Activated CD4-positive, alpha-beta memory T cell treated with anti-CD3 and anti-CD28 coated beads, Interleukin-2, amount 10 ng/mL, durations not matched to agents 7 days and 5 days (primary cell): ENCODE data around the gene BCS1L. TPM values are rescaled to one million over a fixed set of nuclear protein-coding genes. Genes with fewer than 3 reads are reported as not detected.
"Not testable (repeated sequence)": the region's sequence is repeated elsewhere in the genome, so short reads cannot be mapped to it uniquely, and the experiment has no call there.

Experiments used
- CTCF ChIA-PET: fragments of 350-600 bp; sonication (Branson Sonifier 250); formaldehyde crosslinking; loops from one replicate; lab custom pipeline; 2021; ENCODE audit warnings: antibody characterized with exemption, inconsistent platforms; lab: Charles Lee
- POLR2A ChIA-PET: fragments of 350-600 bp; sonication (Branson Sonifier 250); formaldehyde crosslinking; loops from one replicate; lab custom pipeline; 2021; ENCODE audit warnings: antibody characterized with exemption; lab: Charles Lee
- DNase-seq: peaks from one replicate; pipeline ENCODE4 v3.0.0-alpha.2; 2020
- H3K27ac Mint-ChIP-seq: one replicate; pipeline ENCODE4 v1.8.0; 2021; ENCODE audit warnings: mild to moderate bottlenecking, mixed read lengths
- H3K27me3 Mint-ChIP-seq: one replicate; pipeline ENCODE4 v1.8.0; 2021; ENCODE audit warnings: mixed read lengths
- H3K36me3 Mint-ChIP-seq: one replicate; pipeline ENCODE4 v1.8.0; 2021; ENCODE audit warnings: low read depth, mixed read lengths
- H3K4me1 Mint-ChIP-seq: one replicate; pipeline ENCODE4 v1.8.0; 2021; ENCODE audit warnings: mixed read lengths
- H3K4me3 Mint-ChIP-seq: one replicate; pipeline ENCODE4 v1.8.0; 2021; ENCODE audit warnings: mild to moderate bottlenecking, mixed read lengths
- H3K9me3 Mint-ChIP-seq: one replicate; pipeline ENCODE4 v1.8.0; 2021; ENCODE audit warnings: mixed read lengths
- total RNA-seq, 2 experiments: library from RNA; stranded (reverse); gene quantifications; one replicate each; pipeline ENCODE4 v1.2.3, GENCODE V29; 2021

BCS1L gene
- total RNA-seq, 2 experiments from 2014 or later, result 35.0 to 39.8 TPM

GRCh38 chr2:218663901-218664300 is 4.4 kb downstream of the BCS1L start:
- POLR2A ChIA-PET, result no interaction called here
- CTCF ChIA-PET, result no interaction called here
- H3K27me3 Mint-ChIP-seq, result no peaks in the 10 kb centered on the region
- peaks cover 21% of the 10 kb centered on the region for H3K4me1 Mint-ChIP-seq
- no peaks in the 10 kb centered on the region for H3K9me3 Mint-ChIP-seq
- no peak overlapping the region for H3K4me3 Mint-ChIP-seq
- no peak overlapping the region for H3K27ac Mint-ChIP-seq
- DNase-seq, result no peak
- H3K36me3 Mint-ChIP-seq, result peaks cover 53% of the 10 kb centered on the region

- no peak for DNase-seq
- ChIA-PET CTCF (no interaction called here), POLR2A (no interaction called here)
- H3K9me3 Mint-ChIP-seq, result no peaks in the 10 kb centered on the region
- no peak overlapping the region for H3K27ac Mint-ChIP-seq
- H3K4me3 Mint-ChIP-seq, result no peak overlapping the region
- peaks cover 49% of the 10 kb centered on the region for H3K36me3 Mint-ChIP-seq
- H3K27me3 Mint-ChIP-seq, result no peaks in the 10 kb centered on the region
- peaks cover 19% of the 10 kb centered on the region for H3K4me1 Mint-ChIP-seq
Measured at GRCh38 chr2:218664653-218665052, 5.2 kb downstream of the BCS1L start.

- Mint-ChIP-seq H3K9me3 (no peaks in the 10 kb centered on the region), H3K27ac (peak overlapping the region; percentile 88), H3K27me3 (no peaks in the 10 kb centered on the region), H3K4me3 (peak overlapping the region; percentile 97), H3K36me3 (peaks cover 11% of the 10 kb centered on the region), H3K4me1 (peaks cover 27% of the 10 kb centered on the region)
- POLR2A ChIA-PET, result interaction anchor here (0.9 to 4.4 kb wide), 8 partner anchors 11 to 274 kb away, joined by 3 to 76 read pairs (median 6); partner anchors contain the start of genes BCS1L, TTLL4 and ZNF142
- CTCF ChIA-PET, result interaction anchor here (0.7 to 5.5 kb wide), 8 partner anchors 12 to 205 kb away, joined by 3 to 47 read pairs (median 4); partner anchors contain the start of genes BCS1L, TTLL4 and ZNF142
- no peak for DNase-seq
Measured at GRCh38 chr2:218671097-218671653, 11.7 kb downstream of the BCS1L start.

GRCh38 chr2:218671654-218672566 is 12.4 kb downstream of the BCS1L start, which contains the start of the genes RNF25 and STK36:
Gene RNF25 (minus strand): TSS chr2:218672002. CDS start chr2:218671970, 32 bp downstream.
Gene STK36 (plus strand): TSS chr2:218672086. CDS start chr2:218672830, 744 bp downstream.
- Mint-ChIP-seq H3K9me3 (no peaks in the 10 kb centered on the region), H3K27me3 (no peaks in the 10 kb centered on the region), H3K4me3 (peak within 1 kb of the TSS; percentile 97), H3K4me1 (peaks cover 27% of the 10 kb centered on the region), H3K27ac (peak within 1 kb of the TSS; percentile 88), H3K36me3 (peaks cover 7% of the 10 kb centered on the region)
- ChIA-PET POLR2A (interaction anchor here (0.9 to 4.4 kb wide), 9 partner anchors 12 to 275 kb away, joined by 3 to 76 read pairs (median 6); partner anchors contain the start of genes BCS1L, TTLL4 and ZNF142), CTCF (interaction anchor here (0.7 to 5.5 kb wide), 7 partner anchors 12 to 205 kb away, joined by 3 to 47 read pairs (median 4); partner anchors contain the start of genes BCS1L, TTLL4 and ZNF142)
- DNase-seq, result peak; percentile 85

GRCh38 chr2:218679119-218679518 is 19.6 kb downstream of the BCS1L start:
- ChIA-PET CTCF (interaction anchor here (1.5 kb wide), 1 partner anchor 115 kb away, joined by 3 read pairs; no protein-coding TSS in a partner anchor), POLR2A (no interaction called here)
- Mint-ChIP-seq H3K4me3 (no peak overlapping the region), H3K9me3 (no peaks in the 10 kb centered on the region), H3K27ac (no peak overlapping the region), H3K36me3 (no peaks in the 10 kb centered on the region), H3K4me1 (no peaks in the 10 kb centered on the region), H3K27me3 (no peaks in the 10 kb centered on the region)
- no peak for DNase-seq

GRCh38 chr2:218680061-218680460 is 20.6 kb downstream of the BCS1L start:
- Mint-ChIP-seq H3K4me3 (no peak overlapping the region), H3K9me3 (no peaks in the 10 kb centered on the region), H3K27me3 (no peaks in the 10 kb centered on the region), H3K27ac (no peak overlapping the region), H3K36me3 (peaks cover 2% of the 10 kb centered on the region), H3K4me1 (no peaks in the 10 kb centered on the region)
- POLR2A ChIA-PET, result no interaction called here
- CTCF ChIA-PET, result interaction anchor here (1.0 kb wide), 1 partner anchor 23 kb away, joined by 4 read pairs; no protein-coding TSS in a partner anchor
- DNase-seq, result no peak

GRCh38 chr2:218687400-218688060 is 28.0 kb downstream of the BCS1L start:
- not testable (repeated sequence) for H3K9me3 Mint-ChIP-seq, H3K27ac Mint-ChIP-seq, H3K36me3 Mint-ChIP-seq, H3K4me1 Mint-ChIP-seq, H3K4me3 Mint-ChIP-seq, H3K27me3 Mint-ChIP-seq
- CTCF ChIA-PET, result interaction anchor here (0.7 to 2.4 kb wide), 16 partner anchors 9 to 210 kb away, joined by 3 to 27 read pairs (median 4); partner anchors contain the start of genes BCS1L, RNF25, STK36 and ZNF142
- POLR2A ChIA-PET, result interaction anchor here (1.0 to 2.2 kb wide), 4 partner anchors 11 to 397 kb away, joined by 3 to 9 read pairs (median 4); partner anchors contain the start of genes BCS1L and ZNF142
- peak; percentile 33 for DNase-seq

- H3K4me3 Mint-ChIP-seq, result no peak overlapping the region
- H3K27ac Mint-ChIP-seq, result no peak overlapping the region
- no peak for DNase-seq
- H3K36me3 Mint-ChIP-seq, result peaks cover 4% of the 10 kb centered on the region
- CTCF ChIA-PET, result no interaction called here
- H3K4me1 Mint-ChIP-seq, result no peaks in the 10 kb centered on the region
- POLR2A ChIA-PET, result no interaction called here
- H3K9me3 Mint-ChIP-seq, result no peaks in the 10 kb centered on the region
- H3K27me3 Mint-ChIP-seq, result no peaks in the 10 kb centered on the region
Measured at GRCh38 chr2:218691234-218691633, 31.8 kb downstream of the BCS1L start.

- no peak for DNase-seq
- Mint-ChIP-seq H3K27me3 (no peaks in the 10 kb centered on the region), H3K4me1 (no peaks in the 10 kb centered on the region), H3K4me3 (no peak overlapping the region), H3K9me3 (no peaks in the 10 kb centered on the region), H3K36me3 (peaks cover 4% of the 10 kb centered on the region), H3K27ac (no peak overlapping the region)
- ChIA-PET CTCF (interaction anchor here (0.7 kb wide), 1 partner anchor 112 kb away, joined by 4 read pairs; no protein-coding TSS in a partner anchor), POLR2A (no interaction called here)
Measured at GRCh38 chr2:218694405-218695145, 35.1 kb downstream of the BCS1L start.

- Mint-ChIP-seq H3K27me3 (no peaks in the 10 kb centered on the region), H3K36me3 (no peaks in the 10 kb centered on the region), H3K27ac (no peak overlapping the region), H3K9me3 (no peaks in the 10 kb centered on the region), H3K4me3 (no peak overlapping the region), H3K4me1 (no peaks in the 10 kb centered on the region)
- no peak for DNase-seq
- POLR2A ChIA-PET, result interaction anchor here (0.8 to 1.7 kb wide), 3 partner anchors 9 to 11 kb away, joined by 3 to 6 read pairs (median 4); partner anchors contain the start of gene TTLL4
- CTCF ChIA-PET, result interaction anchor here (1.1 to 1.5 kb wide), 3 partner anchors 11 to 12 kb away, joined by 3 to 6 read pairs (median 3); no protein-coding TSS in a partner anchor
Measured at GRCh38 chr2:218698885-218699284, 39.4 kb downstream of the BCS1L start.

GRCh38 chr2:218701806-218702205 is 42.3 kb downstream of the BCS1L start:
- DNase-seq, result no peak
- H3K9me3 Mint-ChIP-seq, result no peaks in the 10 kb centered on the region
- CTCF ChIA-PET, result interaction anchor here (1.0 to 2.8 kb wide), 3 partner anchors 9 to 146 kb away, joined by 3 to 12 read pairs (median 9); partner anchors contain the start of gene TTLL4
- H3K36me3 Mint-ChIP-seq, result no peaks in the 10 kb centered on the region
- peaks cover under 1% of the 10 kb centered on the region for H3K4me1 Mint-ChIP-seq
- H3K27me3 Mint-ChIP-seq, result no peaks in the 10 kb centered on the region
- no peak overlapping the region for H3K27ac Mint-ChIP-seq
- no peak overlapping the region for H3K4me3 Mint-ChIP-seq
- POLR2A ChIA-PET, result no interaction called here
